ENCODE measurements around the gene TSHZ2.
A peak's percentile ranks its signal among the peaks of the same experiment; 100 is the strongest.

The TSHZ2 gene

GRCh38 chr20:53028337-53029007 is 56.3 kb downstream of the TSHZ2 start:
- DNase-seq = peak in 1 of 5 experiments; percentile 22

- peak in 1 of 5 experiments; percentile 29 for DNase-seq
Measured at GRCh38 chr20:53030061-53030460, 57.9 kb downstream of the TSHZ2 start.

GRCh38 chr20:53032046-53032445 is 59.9 kb downstream of the TSHZ2 start:
- DNase-seq = no peak

DNA sequence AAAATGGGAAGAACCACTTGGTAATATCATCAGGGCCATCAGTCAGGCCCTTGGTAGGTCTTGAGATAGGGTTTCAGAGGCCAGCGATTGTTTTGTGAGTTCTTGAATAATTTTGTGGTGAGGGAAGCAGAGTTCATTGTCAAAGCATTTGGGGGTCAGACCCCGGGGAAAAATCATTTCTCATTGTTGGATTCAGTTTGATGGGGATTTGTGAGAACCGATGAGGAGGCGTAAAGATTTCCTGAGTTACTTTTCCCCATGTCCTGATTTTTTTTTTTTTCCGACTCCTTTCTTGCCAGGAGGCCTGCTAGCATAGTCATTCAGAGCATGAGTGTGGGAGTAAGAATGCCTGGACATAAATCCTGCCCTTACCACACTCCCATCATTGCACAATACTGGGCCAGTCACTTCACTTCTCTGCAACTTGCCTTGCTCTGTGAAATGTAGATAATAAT is 60.3 kb downstream of the TSHZ2 start:
- DNase-seq = no peak

GRCh38 chr20:53033176-53033575 is 61.0 kb downstream of the TSHZ2 start:
- DNase-seq = no peak

DNA sequence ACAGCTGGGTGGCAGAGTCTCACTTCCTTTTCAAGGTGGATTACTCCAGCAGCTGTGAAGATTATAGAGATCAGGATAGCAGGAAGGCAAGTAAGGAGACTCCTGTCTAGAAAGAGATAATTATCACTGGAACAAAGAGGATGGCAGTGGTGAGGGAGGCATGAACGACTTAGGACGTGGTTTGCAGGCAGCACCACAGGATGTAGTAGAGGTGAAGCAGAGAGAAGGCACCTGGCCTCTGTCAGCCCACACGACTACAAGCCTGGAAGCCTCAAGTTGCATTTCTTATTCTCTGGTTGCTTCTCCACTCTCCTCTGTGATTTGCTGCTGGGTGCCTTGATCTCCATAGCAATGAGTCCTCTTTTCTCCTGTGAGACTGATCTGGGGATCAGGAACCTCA is 62.7 kb downstream of the TSHZ2 start:
- peak in 1 of 5 experiments; percentile 73 for DNase-seq

DNA sequence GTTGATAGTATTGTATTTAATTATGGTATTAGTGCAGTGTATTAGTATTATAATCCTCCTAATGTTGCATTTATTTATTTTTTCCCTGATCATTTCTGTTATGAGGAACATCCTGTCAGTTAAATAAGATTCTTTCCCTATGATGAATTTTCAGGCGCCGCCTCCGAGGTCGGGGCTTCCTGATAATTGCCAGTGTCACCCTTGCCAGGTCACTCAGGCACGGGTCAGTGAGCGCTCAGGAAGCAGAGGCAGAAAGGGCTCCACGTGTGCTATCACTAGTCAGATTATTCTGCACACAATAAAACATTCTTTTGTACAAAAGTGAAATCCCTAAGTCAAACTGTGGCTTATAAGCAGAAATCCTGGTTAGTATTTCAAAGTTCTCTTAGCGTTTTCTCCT is 64.8 kb downstream of the TSHZ2 start:
- no peak for DNase-seq

GRCh38 chr20:53037621-53038020 is 65.5 kb downstream of the TSHZ2 start:
- DNase-seq = no peak

DNA sequence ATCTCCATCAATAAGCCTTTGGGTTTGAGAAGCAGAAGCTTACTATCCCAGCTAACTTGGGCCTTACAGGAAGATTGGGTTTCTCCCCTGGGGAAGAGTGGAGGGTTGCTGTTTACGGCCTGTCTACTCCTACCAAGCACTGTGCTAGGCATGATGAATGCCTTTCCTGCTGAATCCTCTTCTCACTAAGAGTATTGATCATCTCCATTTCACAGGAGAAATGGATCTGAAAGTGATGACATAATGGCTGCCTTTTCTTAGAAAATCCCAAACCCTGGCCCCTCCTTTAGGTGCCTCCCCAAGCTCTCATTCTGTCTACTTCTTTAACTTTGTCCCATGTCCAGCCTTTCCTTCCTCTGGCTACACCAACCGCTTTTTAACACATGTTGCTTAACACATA is 66.1 kb downstream of the TSHZ2 start:
- DNase-seq = no peak

GRCh38 chr20:53040693-53041589 is 68.8 kb downstream of the TSHZ2 start:
- no peak for DNase-seq

- no peak for DNase-seq
Measured at GRCh38 chr20:53042521-53042920, 70.4 kb downstream of the TSHZ2 start.

GRCh38 chr20:53044296-53044695 is 72.1 kb downstream of the TSHZ2 start:
- DNase-seq = no peak

- DNase-seq = no peak
Measured at GRCh38 chr20:53045941-53046340, 73.8 kb downstream of the TSHZ2 start.

GRCh38 chr20:53047203-53047602 is 75.0 kb downstream of the TSHZ2 start:
- DNase-seq = no peak

DNA sequence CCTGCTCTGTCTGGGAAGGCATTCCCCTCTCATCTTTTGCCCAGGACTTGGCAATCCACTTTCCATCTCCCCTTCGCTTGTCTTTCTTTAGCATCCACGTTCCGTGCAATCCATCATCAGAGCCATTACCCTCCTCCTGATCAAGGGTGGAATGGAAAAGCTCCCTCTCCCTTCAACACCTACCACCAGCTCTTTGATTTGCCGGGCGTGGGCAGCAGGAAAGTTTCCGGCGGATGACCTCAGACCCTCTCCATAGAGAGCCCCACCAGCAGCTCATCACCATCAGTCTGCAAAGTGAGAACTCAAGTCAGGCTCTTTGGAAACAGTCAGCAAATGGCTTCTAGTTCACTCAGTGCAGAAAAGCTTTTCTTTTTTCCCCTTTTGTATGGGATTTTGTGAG is 76.2 kb downstream of the TSHZ2 start:
- no peak for DNase-seq

DNA sequence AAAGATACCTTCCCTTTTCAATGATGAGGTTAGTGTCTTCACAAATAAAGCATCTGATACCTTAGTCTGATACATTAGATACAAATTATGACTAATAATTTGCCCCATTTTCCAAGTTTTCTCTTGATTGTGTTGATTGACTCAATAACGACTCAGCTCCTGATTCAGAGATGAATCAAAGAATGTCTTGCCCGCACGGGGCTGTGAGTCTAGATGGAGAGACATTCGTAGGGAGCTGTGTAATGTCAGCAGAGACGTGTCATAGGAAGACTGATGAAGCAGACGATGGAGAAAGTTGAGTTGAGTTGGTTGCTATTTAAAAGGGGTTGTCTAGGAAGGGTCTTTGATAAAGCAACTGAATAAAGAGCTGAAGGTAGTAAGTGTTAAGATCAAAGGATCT is 78.2 kb downstream of the TSHZ2 start:
- no peak for DNase-seq

GRCh38 chr20:53052380-53052779 is 80.2 kb downstream of the TSHZ2 start:
- no peak for DNase-seq

GRCh38 chr20:53053595-53053994 is 81.4 kb downstream of the TSHZ2 start:
- DNase-seq = no peak

- no peak for DNase-seq
Measured at GRCh38 chr20:53055367-53056067, 83.4 kb downstream of the TSHZ2 start.

DNA sequence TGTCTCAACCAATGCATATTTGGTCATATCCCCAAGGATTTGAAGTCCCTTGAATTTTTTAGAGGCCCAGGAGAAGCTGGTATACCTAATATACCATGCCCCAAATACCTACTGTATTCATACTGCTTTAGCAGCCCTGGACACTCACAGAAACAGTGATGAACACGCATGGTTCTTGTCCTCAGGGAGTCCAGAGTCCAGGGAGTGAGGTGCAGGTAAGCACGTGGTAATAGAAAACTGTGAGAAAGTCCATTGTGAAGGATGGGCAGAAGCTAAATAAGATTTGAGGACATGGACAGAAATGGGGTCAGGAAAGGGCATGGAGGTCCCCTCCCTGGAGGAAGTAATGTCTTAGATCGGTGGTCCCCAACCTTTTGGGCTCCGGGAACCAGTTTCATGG is 85.4 kb downstream of the TSHZ2 start:
- DNase-seq = no peak

GRCh38 chr20:53059848-53060247 is 87.7 kb downstream of the TSHZ2 start:
- no peak for DNase-seq

- DNase-seq = no peak
Measured at GRCh38 chr20:53061192-53062108, 89.3 kb downstream of the TSHZ2 start.

Data from T-helper 2 cell (primary cell).